Measurements from ENCODE around the gene AFF1. TPM values are rescaled to one million over a fixed set of nuclear protein-coding genes. Genes with fewer than 3 reads are reported as not detected.

Gene AFF1
- total and polyA plus RNA-seq, 2 donors from 2014 or later, result 13.4 to 187 TPM

DNA sequence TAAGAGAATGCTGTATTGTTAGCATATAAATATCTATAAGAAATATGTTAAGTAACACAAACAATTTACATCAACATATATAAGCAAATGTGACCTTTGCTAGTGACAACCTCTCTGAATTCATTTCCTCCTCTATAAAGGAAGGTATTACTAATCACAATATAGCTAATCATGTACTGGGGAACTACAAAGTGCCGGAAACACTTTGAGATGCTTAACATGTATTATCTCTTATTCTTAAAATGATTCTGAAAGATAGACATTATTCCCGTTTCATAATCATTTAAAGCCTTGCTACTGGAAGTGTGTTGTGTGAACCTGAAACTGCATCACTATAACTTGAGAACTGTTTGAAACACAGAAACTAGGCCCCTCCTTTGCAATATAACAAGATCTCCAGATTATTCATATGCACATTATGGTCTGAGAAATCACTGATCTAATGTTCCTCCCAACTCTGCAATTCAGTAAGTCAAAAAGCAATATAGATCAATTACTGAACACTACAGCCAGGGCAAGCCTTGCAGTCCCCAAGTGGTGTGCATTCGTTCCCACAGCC, 231.6 kb downstream of the AFF1 start:
- Histone ChIP-seq H3K9me3 (ENCODE audit: control insufficient read depth in 2 of 3, insufficient read depth in 1 of 3, low read length in 3 of 3) (no peaks in the 10 kb centered on the region), H3K27me3 (ENCODE audit: control insufficient read depth, insufficient read depth, low read length) (no peaks in the 10 kb centered on the region), H3K27ac (ENCODE audit: low read depth in 2 of 2, low read length in 2 of 2) (peak overlapping the region in 1 of 2 donors; percentile 16), H3K4me3 (ENCODE audit: low read length in 3 of 3) (no peak overlapping the region), H3K9ac (ENCODE audit: low read length in 3 of 3) (no peak overlapping the region), H3K36me3 (ENCODE audit: control insufficient read depth in 2 of 3, insufficient read depth in 3 of 3, low read length in 3 of 3) (peaks cover 0 to 2% (median 0%) of the 10 kb centered on the region in 3 donors), H3K4me1 (ENCODE audit: control insufficient read depth in 2 of 3, insufficient read depth in 2 of 3, low read depth in 1 of 3, low read length in 3 of 3) (peaks cover 0 to 4% (median 0%) of the 10 kb centered on the region in 3 donors)
- TF ChIP-seq, protein P1, sequence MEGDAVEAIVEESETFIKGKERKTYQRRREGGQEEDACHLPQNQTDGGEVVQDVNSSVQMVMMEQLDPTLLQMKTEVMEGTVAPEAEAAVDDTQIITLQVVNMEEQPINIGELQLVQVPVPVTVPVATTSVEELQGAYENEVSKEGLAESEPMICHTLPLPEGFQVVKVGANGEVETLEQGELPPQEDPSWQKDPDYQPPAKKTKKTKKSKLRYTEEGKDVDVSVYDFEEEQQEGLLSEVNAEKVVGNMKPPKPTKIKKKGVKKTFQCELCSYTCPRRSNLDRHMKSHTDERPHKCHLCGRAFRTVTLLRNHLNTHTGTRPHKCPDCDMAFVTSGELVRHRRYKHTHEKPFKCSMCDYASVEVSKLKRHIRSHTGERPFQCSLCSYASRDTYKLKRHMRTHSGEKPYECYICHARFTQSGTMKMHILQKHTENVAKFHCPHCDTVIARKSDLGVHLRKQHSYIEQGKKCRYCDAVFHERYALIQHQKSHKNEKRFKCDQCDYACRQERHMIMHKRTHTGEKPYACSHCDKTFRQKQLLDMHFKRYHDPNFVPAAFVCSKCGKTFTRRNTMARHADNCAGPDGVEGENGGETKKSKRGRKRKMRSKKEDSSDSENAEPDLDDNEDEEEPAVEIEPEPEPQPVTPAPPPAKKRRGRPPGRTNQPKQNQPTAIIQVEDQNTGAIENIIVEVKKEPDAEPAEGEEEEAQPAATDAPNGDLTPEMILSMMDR (IDR thresholded peaks at IDR 0.05; ENCODE audit: borderline replicate concordance, extremely low read depth, insufficient read depth), result no peak
- intact Hi-C loops (cut with DNase I), result no loop called here
- FAIRE-seq, result no peak
- no peak for DNase-seq

DNA sequence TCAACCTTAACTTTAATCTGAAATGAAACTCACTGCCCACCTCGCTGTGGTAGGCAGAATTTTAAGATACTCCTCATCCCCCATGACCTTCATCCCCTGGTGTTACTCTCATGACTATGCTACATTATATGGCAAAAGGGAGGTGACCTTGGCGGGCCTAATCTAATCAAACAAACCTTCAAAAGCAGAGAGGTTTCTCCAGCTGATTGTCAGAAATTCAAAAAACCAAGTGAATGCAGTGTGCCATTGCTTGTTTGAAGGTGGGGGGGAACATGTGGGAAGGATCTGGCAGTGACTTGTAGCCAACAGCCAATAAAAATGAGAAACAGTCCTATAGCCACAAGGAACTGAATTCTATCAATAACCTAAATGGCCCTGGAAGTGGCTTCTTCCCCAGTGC, 237.1 kb downstream of the AFF1 start:
- Histone ChIP-seq H3K27ac (ENCODE audit: low read depth in 2 of 2, low read length in 2 of 2) (no peak overlapping the region), H3K4me1 (ENCODE audit: control insufficient read depth in 2 of 3, insufficient read depth in 2 of 3, low read depth in 1 of 3, low read length in 3 of 3) (no peaks in the 10 kb centered on the region), H3K4me3 (ENCODE audit: low read length in 3 of 3) (no peak overlapping the region), H3K9me3 (ENCODE audit: control insufficient read depth in 2 of 3, insufficient read depth in 1 of 3, low read length in 3 of 3) (no peaks in the 10 kb centered on the region), H3K36me3 (ENCODE audit: control insufficient read depth in 2 of 3, insufficient read depth in 3 of 3, low read length in 3 of 3) (peaks cover 0 to 2% (median 0%) of the 10 kb centered on the region in 3 donors), H3K9ac (ENCODE audit: low read length in 3 of 3) (no peak overlapping the region), H3K27me3 (ENCODE audit: control insufficient read depth, insufficient read depth, low read length) (no peaks in the 10 kb centered on the region)
- no peak for FAIRE-seq
- intact Hi-C loops (cut with DNase I), result no loop called here
- DNase-seq, result no peak
- TF ChIP-seq, protein P1 (IDR thresholded peaks at IDR 0.05; ENCODE audit: borderline replicate concordance, extremely low read depth, insufficient read depth), result no peak

DNA sequence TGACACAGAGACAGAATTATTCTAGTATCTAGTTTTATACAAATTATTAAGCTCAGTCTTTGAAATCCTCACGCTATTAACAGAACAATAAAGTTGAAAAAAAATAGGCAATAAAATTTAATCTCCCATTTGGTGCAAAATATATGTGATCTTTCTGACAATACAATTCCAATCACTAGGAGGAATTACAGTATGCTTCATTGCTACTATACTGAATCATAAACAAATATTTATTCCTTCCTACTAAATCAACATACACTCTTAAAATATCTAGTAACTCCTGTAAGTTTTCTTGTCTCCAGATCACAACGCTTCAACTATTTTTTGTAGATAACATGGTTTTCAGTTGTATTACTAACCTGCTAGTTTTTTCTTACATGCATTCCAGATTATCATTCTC, 239.9 kb downstream of the AFF1 start:
- no peaks in the 10 kb centered on the region for H3K4me1 ChIP-seq (ENCODE audit: control insufficient read depth in 2 of 3, insufficient read depth in 2 of 3, low read depth in 1 of 3, low read length in 3 of 3)
- no peak overlapping the region for H3K27ac ChIP-seq (ENCODE audit: low read depth in 2 of 2, low read length in 2 of 2)
- DNase-seq (no peak), FAIRE-seq (no peak)
- no peak overlapping the region for H3K4me3 ChIP-seq (ENCODE audit: low read length in 3 of 3)
- no peaks in the 10 kb centered on the region for H3K27me3 ChIP-seq (ENCODE audit: control insufficient read depth, insufficient read depth, low read length)
- TF ChIP-seq, protein P1 (IDR thresholded peaks at IDR 0.05; ENCODE audit: borderline replicate concordance, extremely low read depth, insufficient read depth), result no peak
- no peaks in the 10 kb centered on the region for H3K9me3 ChIP-seq (ENCODE audit: control insufficient read depth in 2 of 3, insufficient read depth in 1 of 3, low read length in 3 of 3)
- H3K9ac ChIP-seq (ENCODE audit: low read length in 3 of 3), result no peak overlapping the region
- intact Hi-C loops (cut with DNase I), result no loop called here
- peaks cover 0 to 2% (median 0%) of the 10 kb centered on the region in 3 donors for H3K36me3 ChIP-seq (ENCODE audit: control insufficient read depth in 2 of 3, insufficient read depth in 3 of 3, low read length in 3 of 3)

DNA sequence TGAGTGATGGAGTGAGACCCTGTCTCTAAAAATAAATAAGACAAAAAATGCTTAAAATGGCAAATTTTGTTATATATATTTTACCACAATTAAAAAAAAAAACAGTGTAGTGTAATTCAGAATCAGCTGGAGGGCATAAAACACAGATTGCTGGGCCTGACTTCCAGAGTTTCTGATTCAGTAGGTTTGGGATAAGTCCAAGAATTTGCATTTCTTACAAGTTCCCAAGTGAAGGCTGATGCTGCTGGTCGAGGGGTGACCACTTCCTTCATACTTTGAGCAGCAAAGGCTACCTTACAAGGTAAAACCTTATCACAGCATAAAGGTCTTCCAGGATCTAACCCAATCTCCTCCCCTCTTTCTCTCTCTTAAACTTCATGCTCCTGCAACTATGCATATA, 244.9 kb downstream of the AFF1 start:
- no peak for FAIRE-seq
- TF ChIP-seq, protein P1 (IDR thresholded peaks at IDR 0.05; ENCODE audit: borderline replicate concordance, extremely low read depth, insufficient read depth), result no peak
- Histone ChIP-seq H3K9ac (ENCODE audit: low read length in 3 of 3) (no peak overlapping the region), H3K4me3 (ENCODE audit: low read length in 3 of 3) (no peak overlapping the region), H3K27me3 (ENCODE audit: control insufficient read depth, insufficient read depth, low read length) (no peaks in the 10 kb centered on the region), H3K27ac (ENCODE audit: low read depth in 2 of 2, low read length in 2 of 2) (no peak overlapping the region), H3K36me3 (ENCODE audit: control insufficient read depth in 2 of 3, insufficient read depth in 3 of 3, low read length in 3 of 3) (no peaks in the 10 kb centered on the region), H3K9me3 (ENCODE audit: control insufficient read depth in 2 of 3, insufficient read depth in 1 of 3, low read length in 3 of 3) (no peaks in the 10 kb centered on the region), H3K4me1 (ENCODE audit: control insufficient read depth in 2 of 3, insufficient read depth in 2 of 3, low read depth in 1 of 3, low read length in 3 of 3) (no peaks in the 10 kb centered on the region)
- intact Hi-C loops (cut with DNase I), result no loop called here
- DNase-seq, result no peak
